Measurements from ENCODE around the gene IMMT.

GRCh38 chr2:86237172-86237571 is 41.9 kb upstream of the IMMT start:
- TF ChIP-seq CTCF (IDR thresholded peaks at IDR 0.05) (no peak), POLR2A (IDR thresholded peaks at IDR 0.05) (no peak)
